BLaER1 (cell line): ENCODE measurements around the gene P3H1.
A peak's percentile ranks its signal among the peaks of the same experiment; 100 is the strongest.
"Not testable (repeated sequence)": the region's sequence is repeated elsewhere in the genome, so short reads cannot be mapped to it uniquely, and the experiment has no call there.

Experiments used
- H3K27ac ChIP-seq: shearing (Covaris generic); formaldehyde crosslinking; 2 replicates; pipeline ENCODE4 v1.8.1; 2022
- H3K27me3 ChIP-seq: shearing (Covaris generic); formaldehyde crosslinking; 2 replicates; pipeline ENCODE4 v1.8.1; 2022
- H3K36me3 ChIP-seq: shearing (Covaris generic); formaldehyde crosslinking; 2 replicates; pipeline ENCODE4 v1.8.1; 2022
- H3K4me1 ChIP-seq: shearing (Covaris generic); formaldehyde crosslinking; 2 replicates; pipeline ENCODE4 v1.8.1; 2022
- H3K4me2 ChIP-seq: shearing (Covaris generic); formaldehyde crosslinking; 2 replicates; pipeline ENCODE4 v1.8.1; 2022
- H3K4me3 ChIP-seq: shearing (Covaris generic); formaldehyde crosslinking; 2 replicates; pipeline ENCODE4 v1.8.1; 2022
- H3K9ac ChIP-seq: shearing (Covaris generic); formaldehyde crosslinking; 2 replicates; pipeline ENCODE4 v1.8.1; 2022
- H3K9me3 ChIP-seq: shearing (Covaris generic); formaldehyde crosslinking; 2 replicates; pipeline ENCODE4 v1.8.1; 2022
- H4K20me1 ChIP-seq: shearing (Covaris generic); formaldehyde crosslinking; 2 replicates; pipeline ENCODE4 v1.8.1; 2022
- Cebpa-rat ChIP-seq: shearing (Covaris generic); IDR thresholded peaks from 2 replicates; pipeline ENCODE4 v1.8.1; 2022

The P3H1 gene

DNA sequence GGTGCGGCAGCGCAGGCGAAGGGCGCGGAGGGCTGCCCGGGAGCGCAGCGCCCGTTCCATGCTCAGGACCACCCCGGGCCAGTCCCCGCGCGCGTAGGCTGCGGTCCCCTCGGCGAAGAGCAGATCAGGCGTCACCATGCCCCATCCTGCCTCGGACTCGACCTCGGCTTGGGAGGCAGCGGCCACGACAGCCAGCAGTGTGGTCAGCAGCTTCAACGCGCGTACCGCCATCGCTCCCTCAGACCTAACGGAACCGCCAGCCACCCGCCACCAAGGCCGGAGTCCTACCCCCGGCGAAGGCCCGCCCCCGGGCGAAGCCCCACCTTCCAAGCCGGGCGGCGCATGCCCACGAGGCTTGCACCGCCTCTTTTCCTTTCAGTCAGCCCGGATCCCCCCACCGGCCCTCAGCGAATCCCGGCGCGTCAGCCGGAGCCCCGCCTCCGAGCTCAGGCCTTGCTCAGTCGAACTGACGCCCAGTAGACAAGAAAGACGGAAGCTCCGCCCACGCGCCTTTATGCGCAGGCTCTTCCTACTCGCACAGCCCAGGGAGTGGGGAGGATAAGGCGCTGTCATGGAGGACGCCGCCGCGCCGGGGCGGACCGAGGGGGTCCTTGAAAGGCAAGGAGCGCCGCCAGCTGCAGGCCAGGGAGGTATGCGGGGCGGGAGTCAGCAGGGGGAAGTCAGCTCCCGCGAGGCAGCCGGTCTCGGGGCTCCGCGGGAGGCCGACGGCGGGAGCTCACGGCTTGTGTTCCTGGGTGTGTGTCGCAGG lies at the start of gene P3H1, which contains the start of gene C1orf50:
Gene P3H1, minus strand, starts transcription at position 288 of the 769 bp plus-strand sequence. Its CDS starts 57 bp downstream, at position 231.
Gene C1orf50, plus strand, starts transcription at position 509 of the 769 bp plus-strand sequence. Its CDS starts 63 bp downstream, at position 572.
- H3K9ac ChIP-seq: peak within 1 kb of the TSS; percentile 94
- peak within 1 kb of the TSS; percentile 86 for H3K27ac ChIP-seq
- no peaks in the 10 kb centered on the region for H3K9me3 ChIP-seq
- no peak for TF ChIP-seq Cebpa-rat
- H3K4me2 ChIP-seq: peak within 1 kb of the TSS; percentile 95
- H4K20me1 ChIP-seq: peaks cover 41% of the 10 kb centered on the region
- H3K4me3 ChIP-seq: peak within 1 kb of the TSS; percentile 98
- H3K4me1 ChIP-seq: peaks cover 53% of the 10 kb centered on the region
- no peaks in the 10 kb centered on the region for H3K27me3 ChIP-seq
- H3K36me3 ChIP-seq: peaks cover 34% of the 10 kb centered on the region

GRCh38 chr1:42815941-42816584 lies 49.2 kb upstream of the P3H1 start:
- no peaks in the 10 kb centered on the region for H3K27me3 ChIP-seq
- TF ChIP-seq Cebpa-rat: no peak
- peak overlapping the region; percentile 94 for H3K9ac ChIP-seq
- no peaks in the 10 kb centered on the region for H3K9me3 ChIP-seq
- no peaks in the 10 kb centered on the region for H4K20me1 ChIP-seq
- peak overlapping the region; percentile 81 for H3K4me2 ChIP-seq
- H3K4me1 ChIP-seq: peaks cover 19% of the 10 kb centered on the region
- H3K36me3 ChIP-seq: peaks cover 10% of the 10 kb centered on the region
- peak overlapping the region; percentile 97; the same call in 1 of the 2 replicates for H3K27ac ChIP-seq
- H3K4me3 ChIP-seq: peak overlapping the region; percentile 69

GRCh38 chr1:42814815-42815214 lies 48.0 kb upstream of the P3H1 start:
- not testable (repeated sequence) for H3K9ac ChIP-seq, H3K4me2 ChIP-seq, H3K9me3 ChIP-seq, H3K27me3 ChIP-seq, H3K4me3 ChIP-seq, H3K27ac ChIP-seq, H4K20me1 ChIP-seq
- Histone ChIP-seq H3K4me1 (peaks cover 19% of the 10 kb centered on the region), H3K36me3 (peaks cover 16% of the 10 kb centered on the region)

DNA sequence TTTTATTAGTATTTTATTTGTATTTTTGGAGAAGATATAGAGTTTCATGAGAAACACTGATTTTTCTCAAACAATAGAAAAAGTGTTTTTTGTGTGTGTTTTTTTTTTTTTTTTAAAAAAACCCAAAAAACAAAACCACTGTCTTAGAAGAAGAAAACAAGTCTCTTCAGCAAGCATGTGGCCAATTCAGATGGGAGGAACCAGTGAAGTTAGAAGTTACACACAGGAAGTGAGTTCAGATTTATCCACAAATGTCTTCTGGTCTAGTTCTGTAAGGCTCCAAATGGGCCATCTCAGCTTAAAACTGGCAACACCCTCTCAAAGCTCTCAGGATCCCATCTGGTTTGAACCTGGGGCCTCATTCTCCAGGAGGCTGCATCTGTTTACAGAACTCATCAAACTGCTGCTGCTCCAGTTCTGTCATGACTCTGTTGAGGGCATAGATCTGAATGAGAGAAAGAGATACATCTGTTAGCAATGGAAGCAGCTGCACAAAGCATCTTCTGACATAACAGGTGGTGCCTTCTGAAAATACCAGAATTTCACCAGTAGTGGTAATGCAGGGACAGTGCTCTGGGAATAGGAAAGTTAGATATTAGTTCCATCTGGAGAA lies 40.3 kb upstream of the P3H1 start:
- Histone ChIP-seq H3K9ac (no peak overlapping the region), H3K27ac (no peak overlapping the region), H3K9me3 (peaks cover 24% of the 10 kb centered on the region), H3K4me3 (no peak overlapping the region), H4K20me1 (no peaks in the 10 kb centered on the region), H3K27me3 (no peaks in the 10 kb centered on the region), H3K4me2 (no peak overlapping the region), H3K4me1 (no peaks in the 10 kb centered on the region), H3K36me3 (peaks cover 46% of the 10 kb centered on the region)
- TF ChIP-seq Cebpa-rat: no peak

DNA sequence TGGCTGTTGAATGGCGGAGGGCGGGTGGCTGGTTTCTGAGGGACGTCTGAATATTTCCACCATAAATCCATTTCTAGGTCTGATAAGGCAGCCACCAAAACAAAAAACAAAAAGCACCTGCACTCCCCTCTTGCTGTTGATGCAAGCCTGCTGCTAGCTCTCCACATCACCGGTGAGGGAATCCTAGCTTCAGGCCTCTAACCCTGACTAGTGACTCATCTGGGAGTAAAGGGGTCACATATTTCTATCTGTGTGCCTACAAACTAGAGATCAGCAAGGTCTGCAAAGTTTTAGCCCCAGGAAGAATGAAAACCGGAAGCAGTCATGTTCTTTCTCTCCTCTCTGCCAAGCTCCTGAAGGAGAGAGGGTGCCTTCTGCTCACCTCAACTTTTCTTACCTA lies 39.8 kb upstream of the P3H1 start:
- no peaks in the 10 kb centered on the region for H3K4me1 ChIP-seq
- H3K36me3 ChIP-seq: peaks cover 46% of the 10 kb centered on the region
- no peaks in the 10 kb centered on the region for H3K27me3 ChIP-seq
- peaks cover 24% of the 10 kb centered on the region for H3K9me3 ChIP-seq
- H3K4me3 ChIP-seq: no peak overlapping the region
- H3K4me2 ChIP-seq: no peak overlapping the region
- TF ChIP-seq Cebpa-rat: no peak
- no peaks in the 10 kb centered on the region for H4K20me1 ChIP-seq
- H3K27ac ChIP-seq: no peak overlapping the region
- no peak overlapping the region for H3K9ac ChIP-seq

- Histone ChIP-seq H3K36me3 (peaks cover 44% of the 10 kb centered on the region), H3K9ac (no peak overlapping the region), H3K4me1 (no peaks in the 10 kb centered on the region), H3K27ac (no peak overlapping the region), H3K4me3 (no peak overlapping the region), H3K9me3 (peaks cover 24% of the 10 kb centered on the region), H3K4me2 (no peak overlapping the region), H3K27me3 (no peaks in the 10 kb centered on the region), H4K20me1 (no peaks in the 10 kb centered on the region)
- TF ChIP-seq Cebpa-rat: no peak
Observed at GRCh38 chr1:42806171-42806570, 39.3 kb upstream of the P3H1 start.

DNA sequence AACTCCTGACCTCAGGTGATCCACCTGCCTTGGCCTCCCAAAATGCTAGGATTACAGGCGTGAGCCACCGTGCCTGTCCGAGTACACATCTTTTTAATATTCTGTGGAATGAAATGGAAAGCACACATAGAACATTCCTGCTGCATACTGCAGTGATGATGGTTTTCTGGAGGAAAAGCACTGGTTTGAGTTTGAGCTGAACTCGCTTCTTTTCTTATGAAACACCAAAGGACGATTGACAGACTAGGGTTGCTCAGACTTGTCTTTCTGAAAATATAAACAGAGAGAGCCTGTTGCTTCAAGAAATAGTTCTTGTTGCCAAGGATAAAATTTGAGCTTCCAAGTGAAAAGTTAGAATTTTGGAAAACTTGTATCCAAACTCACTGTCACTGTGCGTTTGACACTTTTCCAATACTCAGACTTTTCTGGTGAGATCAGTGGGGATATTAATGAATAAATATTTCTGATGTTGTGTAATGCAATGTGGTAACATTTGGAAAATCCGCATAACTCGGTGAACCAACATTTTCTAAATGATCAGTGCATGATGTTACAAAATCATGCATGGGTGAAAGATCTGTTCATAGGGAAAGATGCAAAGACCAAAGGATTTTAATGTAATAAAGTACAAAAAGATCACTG lies 35.1 kb upstream of the P3H1 start:
- H3K36me3 ChIP-seq: peaks cover 24% of the 10 kb centered on the region
- no peak overlapping the region for H3K4me3 ChIP-seq
- peaks cover 24% of the 10 kb centered on the region for H3K9me3 ChIP-seq
- no peaks in the 10 kb centered on the region for H3K4me1 ChIP-seq
- no peak overlapping the region for H3K27ac ChIP-seq
- no peaks in the 10 kb centered on the region for H4K20me1 ChIP-seq
- no peak overlapping the region for H3K4me2 ChIP-seq
- no peaks in the 10 kb centered on the region for H3K27me3 ChIP-seq
- no peak for TF ChIP-seq Cebpa-rat
- H3K9ac ChIP-seq: no peak overlapping the region

GRCh38 chr1:42797979-42798378 lies 31.2 kb upstream of the P3H1 start:
- Histone ChIP-seq H3K9ac (no peak overlapping the region), H3K27me3 (no peaks in the 10 kb centered on the region), H3K27ac (no peak overlapping the region), H3K4me1 (no peaks in the 10 kb centered on the region), H4K20me1 (no peaks in the 10 kb centered on the region), H3K4me3 (no peak overlapping the region), H3K36me3 (no peaks in the 10 kb centered on the region), H3K4me2 (no peak overlapping the region), H3K9me3 (no peaks in the 10 kb centered on the region)
- TF ChIP-seq Cebpa-rat: no peak

- Histone ChIP-seq H3K27me3 (no peaks in the 10 kb centered on the region), H3K36me3 (no peaks in the 10 kb centered on the region), H3K4me1 (no peaks in the 10 kb centered on the region), H3K27ac (no peak overlapping the region), H3K9me3 (no peaks in the 10 kb centered on the region), H3K4me2 (no peak overlapping the region), H3K4me3 (no peak overlapping the region), H4K20me1 (no peaks in the 10 kb centered on the region), H3K9ac (no peak overlapping the region)
- no peak for TF ChIP-seq Cebpa-rat
Observed at GRCh38 chr1:42797414-42797813, 30.6 kb upstream of the P3H1 start.
